A549 (cell line): Measurements from ENCODE around the gene PRRT4. TPM values are rescaled to one million over a fixed set of nuclear protein-coding genes. Genes with fewer than 3 reads are reported as not detected.

ENCODE experiments used
- ATAC-seq, 2 experiments: fragments of 200-7000 bp in 1 of 2; fragments of >200 bp in 1 of 2; cut with Nextera tagmentation in 1 of 2; cut with Tn5 transposase in 1 of 2; 3 replicates each; pipeline versions ENCODE4 v1.8.0 to v1.9.1; 2018 to 2020; ENCODE audit warnings: mild to moderate bottlenecking in 1 of 2, moderate library complexity in 1 of 2
- CTCF ChIA-PET: fragments of 300-600 bp; sonication (Branson Sonifier 250); formaldehyde crosslinking; extraction: SDS; loops from one replicate; lab custom pipeline; 2021; ENCODE audit warnings: antibody characterized with exemption, inconsistent platforms; lab: Yijun Ruan, JAX
- POLR2A ChIA-PET: fragments of 350-600 bp; formaldehyde crosslinking; extraction: SDS; loops from one replicate; lab custom pipeline; 2021; ENCODE audit warnings: antibody characterized with exemption, inconsistent platforms; lab: Yijun Ruan, JAX
- DNase-seq, 2 experiments: peaks; one replicate each; pipeline versions ENCODE4 v3.0.0 to v3.0.0-alpha.2; 2011 to 2016; ENCODE audit warnings: low read depth in 1 of 2, low spot score in 1 of 2
- FAIRE-seq: peaks from 2 replicates; lab custom pipeline; 2011; peaks lifted over from hg19 to GRCh38; lab: Jason Lieb, UNC
- H3K27ac ChIP-seq, 2 experiments: fragments of >200 bp; sonication (Bioruptor Twin); formaldehyde crosslinking; 3 replicates each; pipeline ENCODE4 v1.5.1; 2016 to 2017
- H3K4me1 ChIP-seq: fragments of >200 bp; sonication (Bioruptor Twin); formaldehyde crosslinking; 3 replicates; pipeline ENCODE4 v1.6.1; 2016
- H3K4me2 ChIP-seq: fragments of >200 bp; sonication (Bioruptor Twin); formaldehyde crosslinking; 3 replicates; pipeline ENCODE4 v1.6.1; 2016
- H3K4me3 ChIP-seq: fragments of >200 bp; sonication (Bioruptor Twin); formaldehyde crosslinking; 3 replicates; pipeline ENCODE4 v1.5.1; 2016
- H3K9me3 ChIP-seq: fragments of >200 bp; sonication (Bioruptor Twin); formaldehyde crosslinking; 3 replicates; pipeline ENCODE4 v1.6.1; 2016
- CHD2 ChIP-seq: fragments of 150-350 bp; IDR thresholded peaks from 2 replicates; pipeline ENCODE4 v1.6.1; 2014; ENCODE audit warnings: low read length; ENCODE audit not compliant: partially characterized antibody
- CHD4 ChIP-seq: fragments of 200-600 bp; sonication (generic); IDR thresholded peaks from 2 replicates; pipeline ENCODE4 v1.6.1; 2016; ENCODE audit warnings: antibody characterized with exemption, mild to moderate bottlenecking, borderline replicate concordance
- CTCF ChIP-seq: fragments of >200 bp; sonication (Bioruptor Twin); formaldehyde crosslinking; IDR thresholded peaks from 3 replicates; pipeline ENCODE4 v1.5.1; 2016
- EHF ChIP-seq: fragments of 250-450 bp; sonication (Bioruptor Pico); IDR thresholded peaks from 2 replicates; pipeline ENCODE4 v1.5.0; 2020; ENCODE audit warnings: mild to moderate bottlenecking
- EHMT2 ChIP-seq: fragments of 200-600 bp; sonication (generic); IDR thresholded peaks from 2 replicates; pipeline ENCODE4 v1.6.1; 2016; ENCODE audit warnings: antibody characterized with exemption, low read depth, mild to moderate bottlenecking, moderate library complexity
- ESRRA ChIP-seq: fragments of 150-350 bp; IDR thresholded peaks from 2 replicates; pipeline ENCODE4 v1.6.1; 2014; ENCODE audit warnings: mild to moderate bottlenecking, low read length, borderline replicate concordance
- FOSL2 ChIP-seq, 2 experiments: fragments of 450-650 bp in 1 of 2; fragments of >200 bp in 1 of 2; sonication (Bioruptor Twin) in 1 of 2; formaldehyde crosslinking; IDR thresholded peaks; 2 replicates each; pipeline versions ENCODE4 v1.5.0 to v1.6.1; 2016 to 2020; ENCODE audit warnings: mild to moderate bottlenecking in 1 of 2, moderate library complexity in 1 of 2
- GATA3 ChIP-seq: IDR thresholded peaks from 2 replicates; pipeline ENCODE4 v1.6.1; 2012; ENCODE audit warnings: borderline replicate concordance
- HDAC2 ChIP-seq: fragments of 200-600 bp; sonication (generic); IDR thresholded peaks from 2 replicates; pipeline ENCODE4 v1.6.1; 2016
- HES2 ChIP-seq: fragments of >200 bp; sonication (Bioruptor Twin); formaldehyde crosslinking; IDR thresholded peaks from 2 replicates; pipeline ENCODE4 v1.6.1; 2016
- HMGXB4 ChIP-seq: fragments of 250-450 bp; sonication (Bioruptor Pico); IDR thresholded peaks from 2 replicates; pipeline ENCODE4 v1.5.0; 2021; ENCODE audit warnings: mild to moderate bottlenecking, moderate library complexity, borderline replicate concordance
- MAFK ChIP-seq: fragments of 450-650 bp; IDR thresholded peaks from 2 replicates; pipeline ENCODE4 v1.6.1; 2014; ENCODE audit not compliant: partially characterized antibody
- MAX ChIP-seq: IDR thresholded peaks from 2 replicates; pipeline ENCODE4 v1.6.1; 2012
- POLR2AphosphoS2 ChIP-seq: conservative IDR thresholded peaks from 2 replicates; pipeline ENCODE4 v1.6.1; 2012; ENCODE audit warnings: low read length, improper control_type of control experiment, inconsistent platforms
- RAD21 ChIP-seq, 2 experiments: fragments of >200 bp in 1 of 2; sonication (Bioruptor Twin) in 1 of 2; formaldehyde crosslinking in 1 of 2; IDR thresholded peaks in 1 of 2; conservative IDR thresholded peaks in 1 of 2; 2 replicates in 1 of 2; 3 replicates in 1 of 2; pipeline ENCODE4 v1.6.1; 2012 to 2018; ENCODE audit warnings: inconsistent platforms in 1 of 2
- RCOR1 ChIP-seq: fragments of 150-350 bp; IDR thresholded peaks from 2 replicates; pipeline ENCODE4 v1.6.1; 2014; ENCODE audit warnings: antibody characterized with exemption, low read length, low read depth
- REST ChIP-seq: fragments of 200-600 bp; sonication (generic); IDR thresholded peaks from 2 replicates; pipeline ENCODE4 v1.6.1; 2016; ENCODE audit warnings: antibody characterized with exemption, mild to moderate bottlenecking, moderate library complexity
- SMC3 ChIP-seq: fragments of >200 bp; sonication (Bioruptor Twin); formaldehyde crosslinking; IDR thresholded peaks from 3 replicates; pipeline ENCODE4 v1.6.1; 2018; ENCODE audit warnings: inconsistent platforms
- TFCP2L1 ChIP-seq: fragments of 250-450 bp; sonication (Bioruptor Pico); IDR thresholded peaks from 2 replicates; pipeline ENCODE4 v1.5.0; 2021; ENCODE audit warnings: mild to moderate bottlenecking
- ZNF302 ChIP-seq: fragments of 250-450 bp; sonication (Bioruptor Pico); IDR thresholded peaks from 2 replicates; pipeline ENCODE4 v1.9.0; 2021; ENCODE audit warnings: inconsistent platforms, mild to moderate bottlenecking, moderate library complexity
- WGBS: methylation state at CpG from one replicate; pipeline ENCODE4 v1.1.6; 2017; ENCODE audit errors: missing lambda C conversion rate; 5-methylcytosine and 5-hydroxymethylcytosine counted together
- polyA plus RNA-seq, 4 experiments: library from polyadenylated mRNA; depleted of rRNA in 3 of 4; stranded (reverse); fragments of >200 nt; fragmentation: RNase III in 1 of 4; extraction: RNeasy Plus Mini Kit Qiagen cat#74134 plus additional on column Dnase treatment in 1 of 4; gene quantifications; 2 replicates in 3 of 4; 3 replicates in 1 of 4; pipeline ENCODE4 v1.2.3, GENCODE V29; 2011 to 2017

The PRRT4 gene
- polyA plus RNA-seq, 2 of the 4 experiments (the other 2 are of a cell fraction): 0.15 to 0.18 TPM

GRCh38 chr7:128322040-128322643, 39.3 kb downstream of the PRRT4 start (continued):
- no peak for TF ChIP-seq MAFK

- 83% methylated on average over 5 of the region's 5 CpGs for WGBS
Observed at GRCh38 chr7:128321044-128321422, 40.5 kb downstream of the PRRT4 start.

GRCh38 chr7:128318691-128319090, 42.8 kb downstream of the PRRT4 start:
- POLR2A ChIA-PET: no interaction called here
- H3K27ac ChIP-seq: no peak overlapping the region
- no peaks in the 10 kb centered on the region for H3K9me3 ChIP-seq
- TF ChIP-seq ZNF302 (CRISPR knock-in tag) (no peak), HES2 (no peak), RCOR1 (no peak), FOSL2 (IDR thresholded peaks at IDR 0.05) (no peak), FOSL2 (CRISPR knock-in tag; IDR thresholded peaks at IDR 0.05) (no peak), CHD4 (no peak), HMGXB4 (CRISPR knock-in tag) (no peak), MAX (no peak), RAD21 (conservative IDR thresholded peaks at IDR 0.05 in 1 of 2, IDR thresholded peaks at IDR 0.05 in 1 of 2) (no peak), POLR2AphosphoS2 (no peak)
- CTCF ChIA-PET: no interaction called here
- DNase-seq (no peak), FAIRE-seq (no peak), ATAC-seq (no peak)
- 95% methylated on average over 5 of the region's 5 CpGs for WGBS
- no peak overlapping the region for H3K4me2 ChIP-seq
- H3K4me3 ChIP-seq: no peak overlapping the region
- no peaks in the 10 kb centered on the region for H3K4me1 ChIP-seq

More at GRCh38 chr7:128321044-128321422, 40.5 kb downstream of the PRRT4 start:
- POLR2A ChIA-PET: no interaction called here
- Histone ChIP-seq H3K9me3 (no peaks in the 10 kb centered on the region), H3K27ac (no peak overlapping the region)
- no peak for FAIRE-seq
- DNase-seq: no peak
- no peak for TF ChIP-seq CTCF
- TF ChIP-seq POLR2AphosphoS2: no peak
- TF ChIP-seq GATA3: no peak
- no peak for TF ChIP-seq REST
- TF ChIP-seq EHF (CRISPR knock-in tag): no peak
- no peak for TF ChIP-seq RCOR1
- TF ChIP-seq SMC3: no peak
- TF ChIP-seq EHMT2: no peak
- no peak for TF ChIP-seq TFCP2L1 (CRISPR knock-in tag)
- no peak for TF ChIP-seq MAFK
- no peak for TF ChIP-seq HDAC2
- TF ChIP-seq ESRRA: no peak
- TF ChIP-seq CHD2: no peak
- TF ChIP-seq, all 56 proteins: peak for 0
- Histone ChIP-seq H3K4me2 (no peak overlapping the region), H3K4me3 (no peak overlapping the region), H3K4me1 (no peaks in the 10 kb centered on the region)
- CTCF ChIA-PET: interaction anchor here (2.3 kb wide), 1 partner anchor 9 kb away, joined by 9 read pairs; no protein-coding TSS in a partner anchor
- ATAC-seq: peak; percentile 47 to 49; a peak in 4 of 6 replicates
